Astrocyte (in vitro differentiated cells and primary cell): Measurements from ENCODE around the gene DUSP28. TPM values are rescaled to one million over a fixed set of nuclear protein-coding genes. Genes with fewer than 3 reads are reported as not detected.
"Not testable (repeated sequence)": the region's sequence is repeated elsewhere in the genome, so short reads cannot be mapped to it uniquely, and the experiment has no call there.

ENCODE experiments used
- DNase-seq: peaks from one replicate; pipeline ENCODE4 v3.0.0-alpha.2; 2010; ENCODE audit warnings: low read depth
- FAIRE-seq: peaks from 2 replicates; lab custom pipeline; 2011; peaks lifted over from hg19 to GRCh38; lab: Jason Lieb, UNC
- H2AFZ ChIP-seq: 2 replicates; pipeline ENCODE4 v1.6.0; 2012; ENCODE audit warnings: low read depth, low read length, inconsistent platforms
- H3K27ac ChIP-seq: 2 replicates; pipeline ENCODE4 v1.5.1; 2011; ENCODE audit warnings: low read depth, low read length, inconsistent platforms
- H3K27me3 ChIP-seq: 2 replicates; pipeline ENCODE4 v1.6.0; 2011; ENCODE audit warnings: low read length, inconsistent platforms; ENCODE audit not compliant: insufficient read depth
- H3K36me3 ChIP-seq: 2 replicates; pipeline ENCODE4 v1.5.1; 2011; ENCODE audit warnings: low read length, inconsistent platforms; ENCODE audit not compliant: insufficient read depth
- H3K4me1 ChIP-seq: 2 replicates; pipeline ENCODE4 v1.5.1; 2011; ENCODE audit warnings: low read length, inconsistent platforms; ENCODE audit not compliant: insufficient read depth
- H3K4me2 ChIP-seq: 2 replicates; pipeline ENCODE4 v1.6.0; 2012; ENCODE audit warnings: low read length, inconsistent platforms
- H3K4me3 ChIP-seq: 2 replicates; pipeline ENCODE4 v1.5.1; 2011; ENCODE audit warnings: low read depth, mild to moderate bottlenecking, low read length, inconsistent platforms; ENCODE audit not compliant: insufficient read depth
- H3K79me2 ChIP-seq: 2 replicates; pipeline ENCODE4 v1.6.0; 2012; ENCODE audit warnings: mild to moderate bottlenecking, low read length, inconsistent platforms; ENCODE audit not compliant: insufficient read depth
- H3K9ac ChIP-seq: 2 replicates; pipeline ENCODE4 v1.6.0; 2012; ENCODE audit warnings: mild to moderate bottlenecking, low read length, inconsistent platforms
- H3K9me3 ChIP-seq: 2 replicates; pipeline ENCODE4 v1.5.1; 2012; ENCODE audit warnings: low read depth, mild to moderate bottlenecking, low read length, inconsistent platforms; ENCODE audit not compliant: insufficient read depth
- H4K20me1 ChIP-seq: 2 replicates; pipeline ENCODE4 v1.6.0; 2012; ENCODE audit warnings: low read length, inconsistent platforms; ENCODE audit not compliant: insufficient read depth
- H3K27ac Mint-ChIP-seq: one replicate; pipeline ENCODE4 v1.8.0; 2021; ENCODE audit warnings: mild to moderate bottlenecking, mixed read lengths; ENCODE audit not compliant: unreplicated experiment
- H3K27me3 Mint-ChIP-seq: one replicate; pipeline ENCODE4 v1.8.0; 2021; ENCODE audit warnings: low read depth, mixed read lengths; ENCODE audit not compliant: unreplicated experiment
- H3K36me3 Mint-ChIP-seq: one replicate; pipeline ENCODE4 v1.8.0; 2021; ENCODE audit warnings: low read depth, mixed read lengths; ENCODE audit not compliant: unreplicated experiment
- H3K4me1 Mint-ChIP-seq: one replicate; pipeline ENCODE4 v1.8.0; 2021; ENCODE audit warnings: low read depth, mixed read lengths; ENCODE audit not compliant: unreplicated experiment
- H3K4me3 Mint-ChIP-seq: one replicate; pipeline ENCODE4 v1.8.0; 2021; ENCODE audit warnings: mild to moderate bottlenecking, moderate library complexity, mixed read lengths; ENCODE audit not compliant: unreplicated experiment
- H3K9me3 Mint-ChIP-seq: one replicate; pipeline ENCODE4 v1.8.0; 2021; ENCODE audit warnings: mild to moderate bottlenecking, mixed read lengths; ENCODE audit not compliant: unreplicated experiment
- CTCF ChIP-seq: IDR thresholded peaks from 2 replicates; pipeline ENCODE4 v1.5.1; 2011; ENCODE audit warnings: low read depth, mild to moderate bottlenecking, inconsistent platforms, low read length, moderate library complexity; ENCODE audit not compliant: insufficient read depth
- EZH2 ChIP-seq: IDR thresholded peaks from 2 replicates; pipeline ENCODE4 v1.6.1; 2012; ENCODE audit warnings: mild to moderate bottlenecking, low read length, inconsistent platforms; ENCODE audit not compliant: insufficient read depth
- total RNA-seq: library from RNA; stranded (reverse); gene quantifications from 2 replicates; pipeline ENCODE4 v1.2.1, GENCODE V29; 2021

The DUSP28 gene
- total RNA-seq, 1 donor from 2014 or later = 4.1 TPM

GRCh38 chr2:240520974-240521350, 39.2 kb upstream of the DUSP28 start:
- Histone ChIP-seq H3K27ac (no peak overlapping the region), H3K4me3 (no peak overlapping the region), H3K9me3 (peaks cover 23% of the 10 kb centered on the region), H3K4me1 (peaks cover 7% of the 10 kb centered on the region), H3K27me3 (peaks cover 11% of the 10 kb centered on the region), H3K9ac (no peak overlapping the region), H4K20me1 (peaks cover 3% of the 10 kb centered on the region), H3K79me2 (no peaks in the 10 kb centered on the region), H3K36me3 (no peaks in the 10 kb centered on the region), H2AFZ (no peak overlapping the region), H3K4me2 (no peak overlapping the region)
- TF ChIP-seq EZH2 = no peak
- TF ChIP-seq CTCF = no peak
- Mint-ChIP-seq H3K4me1 (no peaks in the 10 kb centered on the region), H3K27ac (no peak overlapping the region), H3K9me3 (peaks cover 31% of the 10 kb centered on the region), H3K4me3 (no peak overlapping the region), H3K27me3 (peaks cover 30% of the 10 kb centered on the region), H3K36me3 (peaks cover 48% of the 10 kb centered on the region)
- FAIRE-seq (no peak), DNase-seq (no peak)

- H3K9me3 ChIP-seq = peaks cover 30% of the 10 kb centered on the region
- not testable (repeated sequence) for H3K79me2 ChIP-seq, FAIRE-seq, H3K4me1 Mint-ChIP-seq, H4K20me1 ChIP-seq, H3K4me3 Mint-ChIP-seq, DNase-seq, H3K27ac Mint-ChIP-seq, H3K4me1 ChIP-seq, H3K27ac ChIP-seq, H3K36me3 ChIP-seq, H2AFZ ChIP-seq, H3K4me3 ChIP-seq, H3K9ac ChIP-seq, H3K4me2 ChIP-seq
- Mint-ChIP-seq H3K36me3 (peaks cover 53% of the 10 kb centered on the region), H3K27me3 (peaks cover 27% of the 10 kb centered on the region), H3K9me3 (peaks cover 38% of the 10 kb centered on the region)
- peaks cover 11% of the 10 kb centered on the region for H3K27me3 ChIP-seq
Observed at GRCh38 chr2:240521885-240522284, 38.3 kb upstream of the DUSP28 start.

GRCh38 chr2:240522406-240522805, 37.8 kb upstream of the DUSP28 start:
- Histone ChIP-seq H3K9ac (no peak overlapping the region), H3K36me3 (no peaks in the 10 kb centered on the region), H2AFZ (no peak overlapping the region), H3K79me2 (no peaks in the 10 kb centered on the region), H3K27ac (no peak overlapping the region), H3K27me3 (peaks cover 11% of the 10 kb centered on the region), H4K20me1 (peaks cover 3% of the 10 kb centered on the region), H3K4me3 (no peak overlapping the region), H3K4me2 (no peak overlapping the region), H3K4me1 (peaks cover 7% of the 10 kb centered on the region), H3K9me3 (peaks cover 30% of the 10 kb centered on the region)
- DNase-seq (no peak), FAIRE-seq (no peak)
- H3K36me3 Mint-ChIP-seq = peaks cover 53% of the 10 kb centered on the region
- peaks cover 27% of the 10 kb centered on the region for H3K27me3 Mint-ChIP-seq
- TF ChIP-seq EZH2 (no peak), CTCF (no peak)
- no peaks in the 10 kb centered on the region for H3K4me1 Mint-ChIP-seq
- H3K4me3 Mint-ChIP-seq = no peak overlapping the region
- peaks cover 42% of the 10 kb centered on the region for H3K9me3 Mint-ChIP-seq
- no peak overlapping the region for H3K27ac Mint-ChIP-seq
